Measurements from ENCODE around the gene TTLL10. TPM values are rescaled to one million over a fixed set of nuclear protein-coding genes. Genes with fewer than 3 reads are reported as not detected.
A peak's percentile ranks its signal among the peaks of the same experiment; 100 is the strongest.

TTLL10 gene
- polyA plus RNA-seq, 1 donor: 0.64 TPM

DNA sequence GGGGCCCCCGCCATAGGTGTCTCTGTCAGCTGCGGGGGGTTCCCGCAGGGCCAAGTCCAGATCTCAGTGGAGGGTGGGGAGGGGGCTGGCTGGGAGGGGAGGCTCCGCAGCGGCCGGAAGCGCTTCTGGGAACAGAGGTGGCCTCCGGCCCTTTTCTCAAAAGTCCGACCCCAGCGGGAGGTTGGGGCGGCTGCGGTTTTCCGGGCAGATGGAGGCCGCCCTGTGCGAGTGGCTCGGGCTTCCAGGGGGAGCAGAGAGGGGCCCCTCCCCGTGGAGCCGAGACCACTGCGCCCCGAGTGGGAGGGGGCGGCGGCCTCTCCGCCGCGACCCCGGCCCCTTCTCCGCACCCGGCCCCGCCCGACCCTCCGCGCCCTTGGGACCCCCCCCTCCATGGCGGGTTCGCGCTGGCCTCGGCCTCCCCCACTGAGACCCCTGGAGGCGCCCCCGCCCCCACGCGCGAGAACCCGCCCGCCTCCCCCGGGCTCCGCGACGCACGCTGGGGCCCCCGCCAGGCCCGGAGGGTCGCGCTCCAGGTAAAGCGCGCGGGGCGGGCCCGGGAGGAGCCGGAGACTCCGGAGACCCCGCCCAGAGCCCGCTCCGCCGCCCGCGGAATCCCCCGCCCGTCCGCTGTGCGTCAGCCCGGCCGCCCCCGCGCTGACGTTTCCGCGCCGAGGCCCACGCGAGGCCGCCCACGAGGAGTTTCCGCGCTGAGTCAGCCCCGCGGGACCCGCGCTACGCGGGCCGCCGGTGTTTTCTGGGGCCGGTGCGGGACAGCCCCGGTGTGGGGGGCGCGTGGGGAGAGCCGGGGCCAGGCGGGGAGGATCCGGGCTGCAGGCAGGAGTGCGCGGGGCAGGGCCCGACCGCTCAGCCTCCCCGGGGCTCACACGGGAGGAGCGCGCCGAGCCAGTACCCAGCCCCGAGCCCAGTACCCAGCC, 27.5 kb downstream of the TTLL10 start:
- DNase-seq: peak; percentile 29 to 43
- H3K27me3 ChIP-seq (ENCODE audit: control insufficient read depth, insufficient read depth, low read length): peaks cover 46% of the 10 kb centered on the region
- no peak overlapping the region for H3K4me3 ChIP-seq (ENCODE audit: low read length)
- peaks cover 4% of the 10 kb centered on the region for H3K4me1 ChIP-seq (ENCODE audit: control insufficient read depth, insufficient read depth, low read length)
- H3K9me3 ChIP-seq (ENCODE audit: control insufficient read depth, low read depth, low read length): peaks cover 10% of the 10 kb centered on the region
- no peaks in the 10 kb centered on the region for H3K36me3 ChIP-seq (ENCODE audit: control insufficient read depth, insufficient read depth, low read length)
- WGBS (ENCODE audit: insufficient coverage, low lambda C conversion rate): no CpG with 5 or more reads among the region's 109 CpGs
- no peak overlapping the region for H3K27ac ChIP-seq (ENCODE audit: low read length)

DNA sequence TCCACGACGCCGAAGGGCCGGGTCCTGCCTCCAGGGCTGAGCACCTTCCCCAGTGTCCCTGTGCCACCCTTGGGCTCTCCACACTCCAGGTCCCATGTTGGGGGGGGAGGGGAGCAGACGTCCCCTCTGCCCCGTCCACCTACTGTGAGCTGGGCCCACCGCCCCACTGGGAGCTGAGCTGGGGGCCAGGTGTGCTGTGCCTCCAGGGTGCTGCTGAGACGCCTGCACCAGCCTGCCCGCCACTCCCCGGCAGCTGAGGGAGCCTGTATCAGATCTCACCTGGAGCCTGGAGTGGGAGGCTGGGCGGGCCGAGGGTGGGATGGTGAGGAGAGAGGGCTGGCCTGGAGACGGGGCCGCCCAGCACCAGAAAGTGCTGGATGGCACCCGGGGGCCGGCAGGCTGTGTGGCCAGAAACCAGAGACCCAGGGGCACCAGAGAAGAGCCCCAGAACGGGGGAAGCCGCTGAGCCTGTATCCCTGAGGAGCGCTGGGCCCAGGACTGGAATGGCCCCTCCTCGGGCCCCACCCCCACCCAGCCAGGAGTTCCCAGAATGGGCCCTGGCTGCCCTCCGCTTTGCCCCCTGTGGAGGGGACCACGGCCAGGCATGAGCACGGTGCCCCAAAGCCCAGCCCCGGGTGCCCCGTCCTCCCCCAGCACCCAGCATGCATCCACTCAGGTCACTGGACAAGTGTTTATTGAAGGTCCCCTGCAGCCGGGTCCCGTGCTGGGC, 29.3 kb downstream of the TTLL10 start:
- no peak for DNase-seq
- Histone ChIP-seq H3K4me1 (ENCODE audit: control insufficient read depth, insufficient read depth, low read length) (peaks cover 7% of the 10 kb centered on the region), H3K9me3 (ENCODE audit: control insufficient read depth, low read depth, low read length) (peaks cover 10% of the 10 kb centered on the region), H3K27ac (ENCODE audit: low read length) (no peak overlapping the region), H3K4me3 (ENCODE audit: low read length) (no peak overlapping the region), H3K27me3 (ENCODE audit: control insufficient read depth, insufficient read depth, low read length) (peaks cover 63% of the 10 kb centered on the region), H3K36me3 (ENCODE audit: control insufficient read depth, insufficient read depth, low read length) (no peaks in the 10 kb centered on the region)
- no CpG with 5 or more reads among the region's 27 CpGs for whole genome bisulfite sequencing (ENCODE audit: insufficient coverage, low lambda C conversion rate)

DNA sequence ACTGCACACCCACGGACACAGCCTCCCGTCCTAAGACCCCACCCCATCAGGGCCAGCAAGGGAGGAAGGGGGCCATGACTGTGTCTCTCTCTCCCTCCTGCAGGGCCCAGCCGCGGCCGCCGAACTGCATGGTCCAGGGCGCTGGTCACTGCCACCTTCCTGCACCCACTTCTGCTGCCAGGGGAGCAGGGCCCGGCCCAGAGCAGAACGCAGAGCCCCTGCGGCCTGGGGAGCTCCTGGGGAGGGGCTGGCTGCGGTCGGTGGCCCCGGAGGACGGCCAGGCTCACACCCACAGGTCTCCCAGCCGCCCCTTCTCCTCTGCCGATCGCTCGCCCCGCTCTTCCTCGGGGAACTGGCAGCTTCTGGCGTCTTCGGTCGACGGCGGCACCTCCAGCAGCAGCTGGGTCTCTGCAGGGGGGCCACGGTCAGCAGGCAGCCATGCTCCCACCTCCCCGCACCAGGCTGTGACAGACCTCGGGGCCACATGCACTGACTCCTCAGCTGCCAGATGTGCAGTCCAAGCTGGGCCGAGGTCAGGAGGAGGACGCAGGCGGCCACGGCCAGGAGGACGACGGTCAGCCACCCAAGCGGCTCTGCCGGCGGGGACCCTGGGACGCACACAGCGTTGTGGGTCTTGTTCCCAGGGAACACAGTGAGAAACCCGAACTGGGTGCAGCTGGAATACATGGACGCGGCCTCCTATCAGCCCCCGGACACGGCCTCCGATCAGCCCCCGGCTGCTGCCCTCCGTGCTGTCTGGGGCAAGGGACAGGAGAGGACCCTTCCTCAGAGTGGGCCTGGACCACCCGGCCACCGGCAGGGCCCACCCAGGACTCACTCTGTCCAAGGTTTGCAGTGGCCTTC, 30.1 kb downstream of the TTLL10 start:
- H3K9me3 ChIP-seq (ENCODE audit: control insufficient read depth, low read depth, low read length): peaks cover 10% of the 10 kb centered on the region
- WGBS (ENCODE audit: insufficient coverage, low lambda C conversion rate): no CpG with 5 or more reads among the region's 49 CpGs
- peaks cover 68% of the 10 kb centered on the region for H3K27me3 ChIP-seq (ENCODE audit: control insufficient read depth, insufficient read depth, low read length)
- DNase-seq: no peak
- peaks cover 7% of the 10 kb centered on the region for H3K4me1 ChIP-seq (ENCODE audit: control insufficient read depth, insufficient read depth, low read length)
- H3K27ac ChIP-seq (ENCODE audit: low read length): no peak overlapping the region
- no peak overlapping the region for H3K4me3 ChIP-seq (ENCODE audit: low read length)
- H3K36me3 ChIP-seq (ENCODE audit: control insufficient read depth, insufficient read depth, low read length): no peaks in the 10 kb centered on the region

DNA sequence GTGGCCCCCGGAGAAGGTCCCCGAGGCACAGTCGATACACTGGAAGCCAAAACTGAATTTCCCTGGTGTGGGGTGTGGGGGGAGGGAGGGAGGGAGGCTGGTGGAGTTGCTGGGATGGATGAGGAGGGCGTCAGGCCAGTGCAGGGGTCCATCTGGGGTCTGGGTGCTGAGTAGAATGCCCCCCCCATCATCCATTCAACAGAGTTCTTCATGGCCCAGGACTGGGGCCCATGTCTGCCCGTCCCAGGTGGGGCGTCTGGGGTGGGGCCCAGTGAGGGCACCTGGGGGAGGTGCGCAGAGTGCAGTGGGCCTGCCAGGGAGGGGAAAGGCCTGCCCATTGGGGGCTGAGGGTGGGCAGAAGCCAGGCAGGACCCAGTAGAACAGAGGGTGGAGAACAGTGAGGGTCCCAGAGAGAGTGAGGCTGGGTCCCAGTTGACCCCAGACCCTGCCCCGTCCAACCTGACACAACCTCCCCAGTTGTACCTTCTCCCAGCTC, 30.8 kb downstream of the TTLL10 start:
- Histone ChIP-seq H3K27me3 (ENCODE audit: control insufficient read depth, insufficient read depth, low read length) (peaks cover 67% of the 10 kb centered on the region), H3K9me3 (ENCODE audit: control insufficient read depth, low read depth, low read length) (peaks cover 10% of the 10 kb centered on the region), H3K27ac (ENCODE audit: low read length) (no peak overlapping the region), H3K4me3 (ENCODE audit: low read length) (no peak overlapping the region), H3K36me3 (ENCODE audit: control insufficient read depth, insufficient read depth, low read length) (no peaks in the 10 kb centered on the region), H3K4me1 (ENCODE audit: control insufficient read depth, insufficient read depth, low read length) (peaks cover 7% of the 10 kb centered on the region)
- DNase-seq: no peak
- no CpG with 5 or more reads among the region's 8 CpGs for WGBS (ENCODE audit: insufficient coverage, low lambda C conversion rate)

DNA sequence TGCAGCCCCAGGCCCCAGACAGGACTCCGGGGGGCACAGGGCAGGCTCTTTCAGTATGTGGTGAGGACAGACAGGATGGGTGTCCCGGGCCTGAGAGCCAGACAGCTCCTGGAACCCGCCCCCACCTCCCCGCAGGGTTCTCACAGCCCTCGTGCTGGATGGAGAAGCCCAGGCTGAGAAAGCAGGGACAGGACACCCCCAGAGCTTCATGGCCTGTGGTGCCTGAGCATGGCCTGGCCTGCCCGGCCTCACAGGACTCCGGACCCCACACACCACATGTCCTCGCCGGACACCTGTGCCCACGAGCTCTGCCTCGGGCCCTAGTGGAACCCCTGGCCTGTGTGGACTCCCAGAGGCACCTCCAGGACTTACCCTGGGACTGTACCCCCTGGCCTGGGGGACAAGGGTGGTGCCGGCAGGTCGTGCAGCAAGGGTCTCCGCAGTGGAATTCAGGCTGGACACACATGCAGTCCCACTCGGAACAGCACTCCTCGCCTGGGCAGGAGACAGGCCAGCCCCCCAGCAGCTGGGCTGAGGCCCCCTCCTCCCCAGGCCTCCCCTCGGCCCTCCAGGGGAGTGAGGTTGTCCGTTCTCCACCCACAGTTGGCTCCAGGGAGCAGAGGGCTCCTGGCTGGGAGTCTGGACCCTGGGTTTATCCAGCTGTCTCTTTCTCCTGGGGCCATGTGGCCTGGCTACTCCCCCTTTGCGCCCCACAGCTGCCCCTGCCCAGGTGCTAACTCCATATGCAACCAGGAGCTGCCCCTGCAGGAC, 31.5 kb downstream of the TTLL10 start:
- Histone ChIP-seq H3K36me3 (ENCODE audit: control insufficient read depth, insufficient read depth, low read length) (no peaks in the 10 kb centered on the region), H3K9me3 (ENCODE audit: control insufficient read depth, low read depth, low read length) (peaks cover 10% of the 10 kb centered on the region), H3K4me1 (ENCODE audit: control insufficient read depth, insufficient read depth, low read length) (peaks cover 7% of the 10 kb centered on the region), H3K4me3 (ENCODE audit: low read length) (no peak overlapping the region), H3K27me3 (ENCODE audit: control insufficient read depth, insufficient read depth, low read length) (peaks cover 60% of the 10 kb centered on the region), H3K27ac (ENCODE audit: low read length) (no peak overlapping the region)
- DNase-seq: no peak
- no CpG with 5 or more reads among the region's 19 CpGs for WGBS (ENCODE audit: insufficient coverage, low lambda C conversion rate)

DNA sequence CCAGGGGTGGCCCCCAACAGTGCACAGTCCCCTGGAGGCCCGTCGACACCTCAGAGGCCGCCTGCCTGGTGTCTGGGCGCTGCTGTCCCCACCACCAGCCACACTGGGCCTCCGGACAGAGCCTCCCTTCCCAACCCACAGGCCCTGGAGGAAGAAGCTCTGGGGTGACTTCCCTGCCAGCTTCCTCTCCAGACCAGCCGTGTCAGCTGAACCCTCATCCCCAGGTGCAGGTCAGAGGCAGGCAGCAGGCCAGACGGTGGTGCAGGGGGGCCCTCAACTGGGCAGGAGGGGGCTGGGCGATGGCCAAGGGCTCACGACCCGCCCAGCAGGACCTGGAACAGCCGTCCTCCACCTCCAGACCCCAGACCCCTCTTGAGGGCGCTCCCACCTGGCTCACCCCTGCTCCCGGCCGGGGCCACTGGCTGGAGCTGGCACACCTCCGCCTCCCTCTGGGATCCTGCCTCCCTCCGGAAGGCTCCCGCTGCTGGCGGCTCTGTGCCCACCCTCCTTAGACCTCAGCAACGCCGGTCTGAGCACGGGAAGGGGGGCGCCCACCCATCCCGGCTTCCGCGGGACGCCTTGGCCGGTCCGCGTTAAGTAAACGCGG, 32.2 kb downstream of the TTLL10 start:
- Histone ChIP-seq H3K4me3 (ENCODE audit: low read length) (no peak overlapping the region), H3K4me1 (ENCODE audit: control insufficient read depth, insufficient read depth, low read length) (peaks cover 5% of the 10 kb centered on the region), H3K27me3 (ENCODE audit: control insufficient read depth, insufficient read depth, low read length) (peaks cover 53% of the 10 kb centered on the region), H3K9me3 (ENCODE audit: control insufficient read depth, low read depth, low read length) (peaks cover 7% of the 10 kb centered on the region), H3K36me3 (ENCODE audit: control insufficient read depth, insufficient read depth, low read length) (no peaks in the 10 kb centered on the region), H3K27ac (ENCODE audit: low read length) (no peak overlapping the region)
- WGBS (ENCODE audit: insufficient coverage, low lambda C conversion rate): no CpG with 5 or more reads among the region's 31 CpGs
- no peak for DNase-seq

DNA sequence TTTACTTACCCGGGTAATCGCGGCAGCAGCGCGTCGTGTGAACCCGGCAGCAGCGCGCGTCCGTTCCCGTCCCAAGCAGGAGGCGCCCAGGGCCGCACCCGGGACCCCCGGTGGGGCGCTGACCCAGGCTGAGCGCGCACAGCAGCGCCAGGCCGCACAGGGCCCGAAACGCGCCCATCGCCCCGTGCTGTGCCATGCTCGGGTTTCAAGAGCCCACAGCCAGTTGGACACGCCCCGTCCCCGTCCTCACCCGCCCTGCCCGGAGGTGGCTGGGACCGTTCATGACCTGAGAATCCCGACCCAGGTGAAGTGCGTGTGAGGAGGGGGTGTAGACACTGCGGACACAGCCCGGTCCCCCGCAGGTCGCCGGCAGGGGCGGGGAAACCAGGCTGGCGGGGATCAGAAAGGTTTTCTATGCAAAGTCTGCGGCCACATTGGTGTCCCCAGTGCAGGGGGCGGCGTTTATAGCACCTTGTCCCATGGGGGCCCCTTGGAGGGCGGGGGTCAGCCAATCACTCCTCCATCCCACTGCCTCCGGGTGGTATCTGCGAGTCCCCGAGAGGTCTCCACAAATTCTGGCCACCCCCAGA, 32.8 kb downstream of the TTLL10 start, which contains the start of gene TNFRSF18:
Gene TNFRSF18, minus strand, starts transcription at position 217 of the 590 bp plus-strand sequence. Its CDS starts 21 bp downstream, at position 196.
- H3K4me1 ChIP-seq (ENCODE audit: control insufficient read depth, insufficient read depth, low read length): peaks cover 5% of the 10 kb centered on the region
- peaks cover 52% of the 10 kb centered on the region for H3K27me3 ChIP-seq (ENCODE audit: control insufficient read depth, insufficient read depth, low read length)
- H3K36me3 ChIP-seq (ENCODE audit: control insufficient read depth, insufficient read depth, low read length): no peaks in the 10 kb centered on the region
- no peak within 1 kb of the TSS for H3K4me3 ChIP-seq (ENCODE audit: low read length)
- peaks cover 6% of the 10 kb centered on the region for H3K9me3 ChIP-seq (ENCODE audit: control insufficient read depth, low read depth, low read length)
- DNase-seq: no peak
- no CpG with 5 or more reads among the region's 49 CpGs for WGBS (ENCODE audit: insufficient coverage, low lambda C conversion rate)
- H3K27ac ChIP-seq (ENCODE audit: low read length): no peak within 1 kb of the TSS

DNA sequence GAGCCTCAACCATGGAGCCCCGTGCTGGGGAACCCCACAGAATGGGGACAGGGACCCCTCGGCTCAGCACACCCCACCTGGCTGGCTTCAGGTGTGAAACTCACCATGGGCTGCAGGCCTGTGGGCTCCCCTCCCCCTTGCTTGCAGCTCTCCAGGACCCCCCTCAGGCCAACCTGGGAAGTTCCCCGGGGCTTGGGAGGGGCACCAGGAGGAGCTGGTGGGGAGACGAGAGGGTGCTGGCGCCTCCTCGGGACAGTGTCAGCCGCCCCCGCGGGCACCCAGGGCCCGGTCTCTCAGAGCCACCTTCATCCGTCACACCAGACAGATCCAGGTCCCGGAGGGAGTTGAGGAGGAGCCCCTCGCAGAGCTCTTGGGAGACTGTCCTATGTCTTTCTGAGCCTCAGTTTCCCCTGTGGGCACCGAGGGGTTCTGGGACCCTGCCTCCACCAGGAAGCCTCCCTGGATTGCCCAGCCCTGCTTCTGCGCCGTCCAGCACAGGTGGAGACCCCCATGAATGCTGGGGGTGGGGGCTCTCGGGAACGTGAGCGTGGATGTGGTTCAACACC, 33.4 kb downstream of the TTLL10 start:
- Histone ChIP-seq H3K4me1 (ENCODE audit: control insufficient read depth, insufficient read depth, low read length) (peaks cover 5% of the 10 kb centered on the region), H3K27ac (ENCODE audit: low read length) (no peak overlapping the region), H3K27me3 (ENCODE audit: control insufficient read depth, insufficient read depth, low read length) (peaks cover 52% of the 10 kb centered on the region), H3K4me3 (ENCODE audit: low read length) (no peak overlapping the region), H3K36me3 (ENCODE audit: control insufficient read depth, insufficient read depth, low read length) (no peaks in the 10 kb centered on the region), H3K9me3 (ENCODE audit: control insufficient read depth, low read depth, low read length) (peaks cover 6% of the 10 kb centered on the region)
- WGBS (ENCODE audit: insufficient coverage, low lambda C conversion rate): no CpG with 5 or more reads among the region's 19 CpGs
- no peak for DNase-seq

DNA sequence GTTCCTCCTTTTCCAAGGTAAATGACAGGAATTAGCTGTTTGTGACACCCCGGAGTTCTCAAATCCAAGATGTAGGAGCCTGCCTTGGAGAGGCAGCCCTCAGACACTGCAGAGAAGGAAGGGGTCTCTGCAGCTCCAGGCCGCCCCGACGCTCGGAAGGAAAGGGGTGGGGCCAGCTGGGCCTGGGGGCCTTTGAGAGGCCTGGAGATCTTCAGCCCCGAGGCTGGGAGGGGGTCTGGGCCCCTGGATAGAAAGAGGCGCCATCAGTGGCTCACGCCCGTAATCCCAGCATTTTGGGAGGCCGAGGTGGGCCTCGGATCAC, 33.9 kb downstream of the TTLL10 start:
- Histone ChIP-seq H3K27ac (ENCODE audit: low read length) (no peak overlapping the region), H3K36me3 (ENCODE audit: control insufficient read depth, insufficient read depth, low read length) (no peaks in the 10 kb centered on the region), H3K4me1 (ENCODE audit: control insufficient read depth, insufficient read depth, low read length) (peaks cover 5% of the 10 kb centered on the region), H3K4me3 (ENCODE audit: low read length) (no peak overlapping the region), H3K9me3 (ENCODE audit: control insufficient read depth, low read depth, low read length) (peaks cover 6% of the 10 kb centered on the region), H3K27me3 (ENCODE audit: control insufficient read depth, insufficient read depth, low read length) (peaks cover 52% of the 10 kb centered on the region)
- DNase-seq: no peak
- no CpG with 5 or more reads among the region's 11 CpGs for WGBS (ENCODE audit: insufficient coverage, low lambda C conversion rate)

Data from large intestine (tissue), 3 donors.